HL-60 (cell line): ENCODE data around the gene CANT1.

Experiments
- DNase-seq, 2 experiments: peaks; one replicate each; pipeline ENCODE4 v3.0.0-alpha.2; 2010 to 2020; ENCODE audit warnings: low read depth in 1 of 2, low spot score in 1 of 2
- H3K27ac ChIP-seq: fragments of 250-450 bp; sonication (Bioruptor Pico); replicated peaks from 2 replicates; pipeline ENCODE4 v1.5.1; 2020; ENCODE audit warnings: mild to moderate bottlenecking, moderate library complexity
- H3K27me3 ChIP-seq: fragments of 250-450 bp; sonication (Bioruptor Pico); 2 replicates; pipeline ENCODE4 v1.5.1; 2021; ENCODE audit warnings: mild to moderate bottlenecking, moderate library complexity; ENCODE audit not compliant: insufficient read depth, poor library complexity, severe bottlenecking
- H3K4me3 ChIP-seq: replicated peaks from 2 replicates; pipeline ENCODE4 v1.5.1; 2011; ENCODE audit warnings: mild to moderate bottlenecking, control low read depth, low read length; ENCODE audit not compliant: insufficient read depth
- CTCF ChIP-seq: IDR thresholded peaks from one replicate; pipeline ENCODE4 v1.5.1; 2011; ENCODE audit warnings: low read length, control low read depth, inconsistent platforms; ENCODE audit not compliant: insufficient read depth
- GABPA ChIP-seq: IDR thresholded peaks from 2 replicates; pipeline ENCODE4 v1.6.1; 2012; ENCODE audit warnings: low read depth
- POLR2AphosphoS5 ChIP-seq: IDR thresholded peaks from 2 replicates; pipeline ENCODE4 v1.6.1; 2012; ENCODE audit warnings: low read depth
- REST ChIP-seq: IDR thresholded peaks from 2 replicates; pipeline ENCODE4 v1.6.1; 2012; ENCODE audit warnings: low read depth; ENCODE audit not compliant: insufficient replicate concordance
- SPI1 ChIP-seq: IDR thresholded peaks from 2 replicates; pipeline ENCODE4 v1.6.1; 2012; ENCODE audit warnings: low read depth, mild to moderate bottlenecking, borderline replicate concordance

Gene CANT1

GRCh38 chr17:79048826-79049755 lies 39.5 kb upstream of the CANT1 start:
- no peak overlapping the region for H3K4me3 ChIP-seq
- H3K27me3 ChIP-seq: no peaks in the 10 kb centered on the region
- DNase-seq: no peak
- no peak overlapping the region for H3K27ac ChIP-seq
- no peak for TF ChIP-seq REST
- no peak for TF ChIP-seq GABPA
- TF ChIP-seq POLR2AphosphoS5: no peak
- no peak for TF ChIP-seq SPI1
- no peak for TF ChIP-seq CTCF

GRCh38 chr17:79047923-79048825 lies 38.6 kb upstream of the CANT1 start:
- Histone ChIP-seq H3K27me3 (no peaks in the 10 kb centered on the region), H3K4me3 (no peak overlapping the region), H3K27ac (no peak overlapping the region)
- DNase-seq: no peak
- TF ChIP-seq GABPA (no peak), REST (no peak), POLR2AphosphoS5 (no peak), SPI1 (no peak), CTCF (no peak)

DNA sequence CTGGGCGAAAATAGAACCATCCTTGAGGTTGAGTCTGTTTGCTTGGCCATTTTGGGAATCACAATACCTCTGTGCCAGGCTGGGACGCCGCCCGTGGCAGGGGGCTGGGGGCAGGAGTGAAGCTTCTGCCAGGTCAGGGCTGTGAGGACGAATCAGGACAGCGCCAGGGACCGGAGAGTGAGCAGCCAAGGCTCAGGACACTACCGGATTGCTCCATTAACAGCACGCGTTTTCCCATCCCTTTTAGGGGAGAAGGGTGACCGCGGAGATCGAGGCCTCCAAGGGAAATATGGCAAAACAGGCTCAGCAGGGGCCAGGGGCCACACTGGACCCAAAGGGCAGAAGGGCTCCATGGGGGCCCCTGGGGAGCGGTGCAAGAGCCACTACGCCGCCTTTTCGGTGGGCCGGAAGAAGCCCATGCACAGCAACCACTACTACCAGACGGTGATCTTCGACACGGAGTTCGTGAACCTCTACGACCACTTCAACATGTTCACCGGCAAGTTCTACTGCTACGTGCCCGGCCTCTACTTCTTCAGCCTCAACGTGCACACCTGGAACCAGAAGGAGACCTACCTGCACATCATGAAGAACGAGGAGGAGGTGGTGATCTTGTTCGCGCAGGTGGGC lies 37.8 kb upstream of the CANT1 start:
- Histone ChIP-seq H3K27ac (no peak overlapping the region), H3K4me3 (no peak overlapping the region), H3K27me3 (no peaks in the 10 kb centered on the region)
- no peak for DNase-seq
- TF ChIP-seq GABPA: no peak

- Histone ChIP-seq H3K27me3 (no peaks in the 10 kb centered on the region), H3K27ac (no peak overlapping the region), H3K4me3 (no peak overlapping the region)
- no peak for DNase-seq
- TF ChIP-seq CTCF: no peak
- no peak for TF ChIP-seq REST
- no peak for TF ChIP-seq POLR2AphosphoS5
- no peak for TF ChIP-seq SPI1
- no peak for TF ChIP-seq GABPA
These were observed 37.3 kb upstream of the CANT1 start for GRCh38 chr17:79046916-79047280.
